ENCODE results near the gene MARCHF3.
"Not testable (repeated sequence)": the region's sequence is repeated elsewhere in the genome, so short reads cannot be mapped to it uniquely, and the experiment has no call there.

The MARCHF3 gene

GRCh38 chr5:127011961-127012644 is 18.3 kb downstream of the MARCHF3 start:
- DNase-seq (ENCODE audit: low read depth) = no peak

GRCh38 chr5:127011153-127011552 is 19.2 kb downstream of the MARCHF3 start:
- peak; percentile 67 for DNase-seq (ENCODE audit: low read depth)

DNA sequence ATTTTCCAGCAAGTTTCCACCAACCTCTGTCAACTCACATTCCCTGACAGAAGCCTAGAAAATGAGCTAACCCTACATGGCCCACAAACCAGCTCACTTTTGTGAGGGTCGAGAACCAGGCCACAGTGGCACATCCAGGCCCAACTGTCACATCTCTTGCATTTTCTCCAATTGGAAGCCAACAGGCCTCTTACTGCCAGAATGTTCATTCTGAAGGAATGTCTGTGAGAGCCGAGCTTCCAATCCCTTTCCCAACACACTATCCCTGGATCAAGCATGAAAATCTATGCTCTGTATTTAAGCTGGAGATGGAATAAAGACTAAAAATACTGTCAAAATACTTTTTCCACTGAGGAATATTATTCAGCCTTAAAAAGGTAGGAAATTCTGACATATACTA is 20.0 kb downstream of the MARCHF3 start:
- DNase-seq (ENCODE audit: low read depth) = no peak

GRCh38 chr5:127009784-127010183 is 20.6 kb downstream of the MARCHF3 start:
- DNase-seq (ENCODE audit: low read depth) = no peak

DNA sequence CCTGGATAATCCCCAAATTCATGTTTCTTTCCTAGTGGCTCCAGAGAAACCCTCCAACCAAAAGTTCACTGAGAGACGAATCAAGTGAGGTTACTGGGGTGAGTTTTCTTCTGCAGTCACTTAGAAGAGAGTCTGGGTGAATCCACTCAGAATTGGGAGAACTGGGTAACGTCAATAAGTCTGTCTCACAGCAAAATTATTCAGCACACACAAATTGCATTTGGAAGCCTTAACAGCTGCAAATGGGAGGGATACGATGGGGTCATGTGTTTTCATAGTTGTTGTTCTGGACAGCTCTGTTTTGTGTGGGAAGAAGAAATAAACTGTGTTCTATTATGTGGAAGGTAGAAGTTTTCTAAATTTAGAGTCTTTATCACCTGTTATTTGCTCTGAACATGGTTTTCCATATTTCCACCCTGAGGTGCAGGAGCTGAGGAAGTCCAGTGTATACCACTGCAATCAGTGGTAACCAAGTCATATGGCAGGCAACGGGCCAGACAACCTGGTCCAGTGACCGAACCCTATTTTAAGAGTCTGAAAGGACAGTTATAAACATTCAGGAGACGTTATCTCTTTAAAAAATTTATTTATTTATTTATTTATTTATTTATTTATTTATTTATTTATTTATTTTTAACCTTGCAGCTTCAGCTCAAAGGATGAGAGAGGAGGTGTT is 21.9 kb downstream of the MARCHF3 start:
- DNase-seq (ENCODE audit: low read depth) = no peak

GRCh38 chr5:127007522-127007921 is 22.8 kb downstream of the MARCHF3 start:
- no peak for DNase-seq (ENCODE audit: low read depth)

GRCh38 chr5:127006744-127007143 is 23.6 kb downstream of the MARCHF3 start:
- peak; percentile 13 for DNase-seq (ENCODE audit: low read depth)

DNA sequence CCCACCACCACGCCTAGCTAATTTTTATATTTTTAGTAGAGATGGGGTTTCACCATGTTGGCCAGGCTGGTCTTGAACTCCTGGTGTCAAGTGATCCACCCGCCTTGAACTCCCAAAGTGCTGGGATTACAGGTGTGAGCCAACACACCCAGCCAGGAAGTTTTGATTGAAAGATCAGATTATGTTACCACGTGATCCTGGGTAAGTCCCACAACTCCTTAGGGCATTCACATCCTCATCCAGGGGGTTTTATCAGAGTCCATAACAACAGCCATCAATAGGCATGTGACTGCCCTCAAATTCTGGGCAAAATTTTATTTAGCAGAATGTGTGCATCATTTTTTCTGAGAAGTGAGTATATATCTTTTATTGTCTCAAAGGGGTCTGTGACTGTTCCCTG is 25.1 kb downstream of the MARCHF3 start:
- not testable (repeated sequence) for DNase-seq (ENCODE audit: low read depth)

DNA sequence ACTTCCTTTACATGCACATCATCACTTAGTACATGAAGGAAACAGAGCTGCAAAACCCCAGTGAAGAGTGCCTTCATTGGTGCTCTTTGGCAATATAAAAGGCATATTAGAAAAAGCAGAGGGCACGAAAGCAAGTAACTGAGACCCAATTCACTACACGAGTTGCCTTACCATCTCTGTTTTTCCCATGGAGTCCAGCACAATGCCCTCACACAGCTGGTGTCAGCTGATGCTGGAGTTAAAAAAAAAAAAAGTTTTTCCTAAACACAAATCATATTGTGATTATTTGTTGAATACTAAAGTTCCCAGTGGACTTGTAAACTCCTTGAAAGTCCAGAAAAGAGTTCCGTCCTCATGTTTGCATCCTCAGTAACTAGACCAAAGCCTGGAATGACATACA is 25.6 kb downstream of the MARCHF3 start:
- DNase-seq (ENCODE audit: low read depth) = no peak

DNA sequence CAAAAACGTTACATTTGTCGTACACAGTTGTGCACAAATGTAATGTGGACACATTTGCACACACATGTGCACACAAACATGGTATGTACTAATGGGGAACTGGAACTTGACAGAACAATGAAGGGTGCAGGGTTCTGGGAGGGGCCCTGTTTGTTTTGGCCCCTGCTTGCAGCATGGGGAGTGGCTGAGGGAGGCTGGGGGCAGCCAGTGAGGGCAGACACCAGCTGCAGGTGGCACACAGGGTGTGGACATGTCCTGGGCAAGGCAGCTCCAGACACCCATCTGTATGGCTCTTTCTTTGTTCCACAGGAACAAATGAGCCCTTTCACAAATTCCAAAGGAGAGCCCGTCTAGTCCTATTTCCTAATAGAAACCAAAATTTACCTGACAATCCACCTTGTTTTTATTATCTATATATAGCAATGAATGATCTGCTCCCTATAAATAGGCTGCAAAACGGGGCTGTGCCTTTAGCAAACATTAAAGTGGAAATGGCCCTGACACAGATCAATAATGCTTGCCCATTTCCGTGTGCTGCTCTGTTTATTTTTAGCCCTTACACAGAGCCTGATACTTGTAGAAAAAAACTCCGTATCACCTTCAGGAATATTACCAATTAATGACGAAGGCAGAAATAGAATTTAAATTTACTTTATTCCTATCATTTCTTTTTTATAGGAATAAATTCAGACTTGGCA is 26.4 kb downstream of the MARCHF3 start:
- DNase-seq (ENCODE audit: low read depth) = no peak

- peak; percentile 32 for DNase-seq (ENCODE audit: low read depth)
Observed at GRCh38 chr5:127002390-127002789, 28.0 kb downstream of the MARCHF3 start.

DNA sequence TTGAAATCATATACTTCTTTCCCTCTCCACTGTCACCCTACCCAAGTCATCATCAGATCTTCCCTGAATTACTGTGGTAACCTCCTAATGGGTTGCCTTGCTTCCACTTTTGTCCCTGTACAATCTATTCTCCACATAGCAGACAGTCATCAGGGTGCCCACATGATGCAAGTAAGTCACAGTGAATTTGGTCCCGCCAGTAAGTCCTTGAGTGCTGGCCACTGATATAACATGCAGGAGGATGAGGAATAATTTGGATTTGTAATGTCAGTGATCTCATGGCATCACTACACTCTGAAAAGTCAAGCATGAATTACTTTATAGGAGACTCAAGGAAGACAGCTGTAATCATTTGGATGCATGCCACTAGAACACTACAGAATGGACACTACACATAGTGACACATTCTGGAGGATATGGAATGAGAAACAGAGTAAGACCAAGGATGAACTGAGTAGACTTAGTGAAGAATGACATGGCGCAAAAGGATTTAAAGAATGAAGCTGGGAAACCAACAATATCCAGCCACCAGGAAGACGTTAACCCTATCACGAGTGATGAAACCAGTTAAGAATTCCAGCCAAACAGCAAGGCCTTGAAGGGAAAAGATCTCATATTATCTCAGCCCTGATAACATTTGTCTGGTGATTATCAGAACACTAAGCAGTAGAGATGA is 28.6 kb downstream of the MARCHF3 start:
- DNase-seq (ENCODE audit: low read depth) = peak; percentile 49

- no peak for DNase-seq (ENCODE audit: low read depth)
Observed at GRCh38 chr5:126998895-126999570, 31.3 kb downstream of the MARCHF3 start.

GRCh38 chr5:126998201-126998631 is 32.1 kb downstream of the MARCHF3 start:
- peak; percentile 32 for DNase-seq (ENCODE audit: low read depth)

DNA sequence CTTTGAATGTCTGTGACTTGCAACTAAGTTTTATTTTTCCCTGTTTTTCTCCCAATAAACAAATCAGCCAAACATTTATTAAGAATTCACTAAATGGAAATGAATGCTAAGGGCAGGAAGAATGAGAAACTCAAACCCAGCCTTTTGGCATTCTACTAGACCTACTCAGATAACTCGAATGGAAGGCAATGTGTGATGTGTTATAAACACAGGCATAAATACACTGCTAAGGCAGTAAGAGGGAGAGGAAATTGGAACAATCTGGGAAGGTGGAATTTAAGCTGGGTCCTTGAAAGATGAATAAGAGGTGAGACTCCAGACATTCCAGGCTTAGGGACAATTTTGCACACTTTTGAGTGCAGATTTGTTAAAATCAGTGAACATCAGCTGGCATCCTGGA is 34.7 kb downstream of the MARCHF3 start:
- no peak for DNase-seq (ENCODE audit: low read depth)

GRCh38 chr5:126995039-126995438 is 35.3 kb downstream of the MARCHF3 start:
- DNase-seq (ENCODE audit: low read depth) = no peak

DNA sequence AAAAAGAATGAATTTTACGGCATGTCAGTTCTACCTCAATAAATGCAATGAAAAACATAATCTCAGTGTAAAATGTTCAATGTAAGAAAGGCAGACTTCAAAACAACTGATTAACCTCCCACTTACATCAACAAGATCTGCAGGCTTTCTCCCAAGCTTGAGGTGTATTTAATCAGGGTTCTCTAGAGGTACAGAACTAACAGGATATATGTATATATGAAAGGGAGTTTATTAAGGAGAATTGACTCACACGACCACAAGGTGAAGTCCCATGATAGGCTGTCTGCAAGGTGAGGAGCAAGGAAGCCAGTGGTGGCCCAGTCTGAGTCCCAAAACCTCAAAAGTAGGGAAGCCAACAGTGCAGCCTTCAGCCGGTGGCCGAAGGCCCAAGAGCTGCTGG is 35.9 kb downstream of the MARCHF3 start:
- DNase-seq (ENCODE audit: low read depth) = no peak

- DNase-seq (ENCODE audit: low read depth) = no peak
Observed at GRCh38 chr5:126988021-126988569, 42.3 kb downstream of the MARCHF3 start.

- DNase-seq (ENCODE audit: low read depth) = no peak
Observed at GRCh38 chr5:126987271-126987899, 43.0 kb downstream of the MARCHF3 start.

DNA sequence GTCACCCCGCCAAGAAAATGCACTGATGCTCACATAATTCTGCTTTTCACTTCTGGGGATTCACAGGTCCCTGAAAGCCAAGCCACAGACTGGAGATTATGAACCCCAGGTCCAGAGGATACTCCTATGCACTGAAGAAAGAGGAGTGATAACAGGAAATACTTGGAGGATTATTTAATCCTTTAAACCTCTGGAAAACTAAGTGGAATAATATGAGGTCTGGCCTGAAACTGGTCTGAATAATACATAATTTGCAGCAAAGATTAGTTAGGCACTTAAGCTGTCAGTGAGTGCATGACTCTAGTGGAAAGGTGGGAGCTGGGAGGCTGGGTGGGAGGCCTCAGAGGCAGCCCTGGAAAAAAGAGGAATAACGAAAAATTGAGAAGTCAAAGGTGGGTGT is 45.7 kb downstream of the MARCHF3 start:
- no peak for DNase-seq (ENCODE audit: low read depth)

DNA sequence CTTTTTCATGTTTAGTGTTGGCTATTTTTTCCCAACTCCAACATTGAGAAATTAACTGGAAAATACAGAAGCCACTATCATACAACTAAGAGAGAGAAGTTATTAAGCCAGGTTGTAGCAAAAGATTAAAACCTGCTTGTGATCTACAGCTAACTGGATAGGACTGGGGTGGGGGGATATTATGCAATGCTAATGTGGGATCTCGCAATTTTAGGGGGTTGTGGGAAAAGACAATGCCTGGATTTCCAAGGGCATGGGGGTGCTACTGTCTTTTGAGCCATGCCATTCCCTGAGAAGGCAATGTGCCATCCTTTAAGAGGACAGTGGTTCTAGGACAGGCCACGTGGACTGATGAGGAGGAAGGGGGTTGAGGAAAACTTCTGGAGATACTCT is 46.5 kb downstream of the MARCHF3 start:
- DNase-seq (ENCODE audit: low read depth) = no peak
